Activated T-cell treated with anti-CD3 and anti-CD28 coated beads, Interleukin-2, amount 50 U/mL, for 72 hours (primary cell): ENCODE measurements around the gene ZP4. TPM values are rescaled to one million over a fixed set of nuclear protein-coding genes. Genes with fewer than 3 reads are reported as not detected.
A peak's percentile ranks its signal among the peaks of the same experiment; 100 is the strongest.
"Not testable (repeated sequence)": the region's sequence is repeated elsewhere in the genome, so short reads cannot be mapped to it uniquely, and the experiment has no call there.

ENCODE experiments used
- ATAC-seq, 2 donors: fragments of 150-1000 bp; cut with Tn5 transposase; replicated peaks in 1 of 2; 2 replicates each; pipeline ENCODE4 v1.10.0; 2021; ENCODE audit warnings: moderate library complexity in 2 of 2, mild to moderate bottlenecking in 1 of 2
- DNase-seq, 2 donors: peaks; one replicate each; pipeline ENCODE4 v3.0.0; 2021 to 2022; ENCODE audit warnings: mixed read lengths in 1 of 2
- H3K27ac Mint-ChIP-seq: one replicate; pipeline ENCODE4 v1.8.0; 2022; ENCODE audit warnings: mild to moderate bottlenecking, moderate library complexity, mixed read lengths
- H3K27me3 Mint-ChIP-seq: one replicate; pipeline ENCODE4 v1.8.0; 2022; ENCODE audit warnings: low read depth, mixed read lengths
- H3K36me3 Mint-ChIP-seq, 2 donors: one replicate each; pipeline ENCODE4 v1.8.0; 2022; ENCODE audit warnings: mixed read lengths in 2 of 2, mild to moderate bottlenecking in 1 of 2; ENCODE audit not compliant: insufficient read depth in 2 of 2
- H3K4me1 Mint-ChIP-seq: one replicate; pipeline ENCODE4 v1.8.0; 2022; ENCODE audit warnings: low read depth, mixed read lengths
- H3K4me3 Mint-ChIP-seq, 2 donors: one replicate each; pipeline ENCODE4 v1.8.0; 2022; ENCODE audit warnings: mild to moderate bottlenecking in 2 of 2, mixed read lengths in 2 of 2, moderate library complexity in 2 of 2
- H3K9me3 Mint-ChIP-seq, 2 donors: one replicate each; pipeline ENCODE4 v1.8.0; 2022; ENCODE audit warnings: mixed read lengths in 2 of 2
- total RNA-seq, 2 donors: library from RNA; stranded (reverse); gene quantifications; one replicate each; pipeline ENCODE4 v1.2.3, GENCODE V29; 2022

The ZP4 gene
- total RNA-seq, 2 donors from 2014 or later: not detected

- peaks cover 0 to 2% of the 10 kb centered on the region in 2 donors for H3K9me3 Mint-ChIP-seq
- no peak overlapping the region for H3K27ac Mint-ChIP-seq
- H3K4me1 Mint-ChIP-seq: no peaks in the 10 kb centered on the region
- peaks cover 5% of the 10 kb centered on the region for H3K27me3 Mint-ChIP-seq
- no peaks in the 10 kb centered on the region for H3K36me3 Mint-ChIP-seq
- DNase-seq (no peak), ATAC-seq (no peak)
- H3K4me3 Mint-ChIP-seq: no peak overlapping the region
Measured at GRCh38 chr1:237868817-237869600, 21.7 kb downstream of the ZP4 start.

GRCh38 chr1:237867380-237867888 lies 23.3 kb downstream of the ZP4 start:
- peaks cover 0 to 2% of the 10 kb centered on the region in 2 donors for H3K9me3 Mint-ChIP-seq
- H3K4me1 Mint-ChIP-seq: no peaks in the 10 kb centered on the region
- H3K27ac Mint-ChIP-seq: no peak overlapping the region
- no peak for ATAC-seq
- H3K4me3 Mint-ChIP-seq: no peak overlapping the region
- H3K27me3 Mint-ChIP-seq: peaks cover 5% of the 10 kb centered on the region
- no peak for DNase-seq
- H3K36me3 Mint-ChIP-seq: no peaks in the 10 kb centered on the region

- Mint-ChIP-seq H3K4me3 (peak overlapping the region; percentile 17 to 32), H3K27me3 (peaks cover 5% of the 10 kb centered on the region), H3K9me3 (peaks cover 0 to 2% of the 10 kb centered on the region in 2 donors), H3K27ac (no peak overlapping the region), H3K36me3 (no peaks in the 10 kb centered on the region), H3K4me1 (no peaks in the 10 kb centered on the region)
- DNase-seq (peak; percentile 7 to 50), ATAC-seq (peak; percentile 29 to 57)
Measured at GRCh38 chr1:237864338-237865244, 26.1 kb downstream of the ZP4 start.

- Mint-ChIP-seq H3K27me3 (peaks cover 5% of the 10 kb centered on the region), H3K9me3 (no peaks in the 10 kb centered on the region), H3K36me3 (no peaks in the 10 kb centered on the region), H3K4me1 (no peaks in the 10 kb centered on the region), H3K4me3 (no peak overlapping the region), H3K27ac (no peak overlapping the region)
- DNase-seq (no peak), ATAC-seq (no peak)
Measured at GRCh38 chr1:237863234-237863633, 27.5 kb downstream of the ZP4 start.

GRCh38 chr1:237861944-237862343 lies 28.8 kb downstream of the ZP4 start:
- H3K27ac Mint-ChIP-seq: no peak overlapping the region
- no peaks in the 10 kb centered on the region for H3K36me3 Mint-ChIP-seq
- H3K27me3 Mint-ChIP-seq: peaks cover 5% of the 10 kb centered on the region
- no peak for ATAC-seq
- peaks cover 0 to 2% of the 10 kb centered on the region in 2 donors for H3K9me3 Mint-ChIP-seq
- no peak overlapping the region for H3K4me3 Mint-ChIP-seq
- H3K4me1 Mint-ChIP-seq: no peaks in the 10 kb centered on the region
- no peak for DNase-seq

GRCh38 chr1:237858992-237859391 lies 31.7 kb downstream of the ZP4 start:
- no peaks in the 10 kb centered on the region for H3K27me3 Mint-ChIP-seq

GRCh38 chr1:237857455-237857854 lies 33.3 kb downstream of the ZP4 start:
- H3K36me3 Mint-ChIP-seq: no peaks in the 10 kb centered on the region
- peaks cover 0 to 2% of the 10 kb centered on the region in 2 donors for H3K9me3 Mint-ChIP-seq
- ATAC-seq (no peak), DNase-seq (no peak)
- no peaks in the 10 kb centered on the region for H3K27me3 Mint-ChIP-seq
- no peaks in the 10 kb centered on the region for H3K4me1 Mint-ChIP-seq
- H3K27ac Mint-ChIP-seq: no peak overlapping the region
- H3K4me3 Mint-ChIP-seq: no peak overlapping the region

More at GRCh38 chr1:237858992-237859391, 31.7 kb downstream of the ZP4 start:
- ATAC-seq (no peak), DNase-seq (no peak)
- Mint-ChIP-seq H3K9me3 (peaks cover 0 to 2% of the 10 kb centered on the region in 2 donors), H3K4me1 (no peaks in the 10 kb centered on the region), H3K27ac (no peak overlapping the region), H3K4me3 (no peak overlapping the region), H3K36me3 (no peaks in the 10 kb centered on the region)

- no peak for ATAC-seq
- Mint-ChIP-seq H3K4me1 (no peaks in the 10 kb centered on the region), H3K9me3 (no peaks in the 10 kb centered on the region), H3K36me3 (no peaks in the 10 kb centered on the region), H3K4me3 (no peak overlapping the region), H3K27me3 (no peaks in the 10 kb centered on the region), H3K27ac (no peak overlapping the region)
- DNase-seq: no peak
Measured at GRCh38 chr1:237852342-237852741, 38.4 kb downstream of the ZP4 start.

GRCh38 chr1:237851210-237851845 lies 39.4 kb downstream of the ZP4 start:
- H3K27me3 Mint-ChIP-seq: no peaks in the 10 kb centered on the region
- ATAC-seq (no peak), DNase-seq (peak; percentile 25 to 30)

GRCh38 chr1:237843516-237843915 lies 47.2 kb downstream of the ZP4 start:
- not testable (repeated sequence) for H3K27ac Mint-ChIP-seq, H3K4me1 Mint-ChIP-seq, H3K36me3 Mint-ChIP-seq, H3K27me3 Mint-ChIP-seq, DNase-seq, H3K4me3 Mint-ChIP-seq, ATAC-seq
- peaks cover 2 to 13% of the 10 kb centered on the region in 2 donors for H3K9me3 Mint-ChIP-seq

More at GRCh38 chr1:237851210-237851845, 39.4 kb downstream of the ZP4 start:
- Mint-ChIP-seq H3K4me3 (no peak overlapping the region), H3K9me3 (peaks cover 0 to 2% of the 10 kb centered on the region in 2 donors), H3K27ac (no peak overlapping the region), H3K36me3 (no peaks in the 10 kb centered on the region), H3K4me1 (no peaks in the 10 kb centered on the region)

- Mint-ChIP-seq H3K27ac (no peak overlapping the region), H3K36me3 (no peaks in the 10 kb centered on the region)
- no peak for ATAC-seq
Measured at GRCh38 chr1:237841485-237841884, 49.2 kb downstream of the ZP4 start.

GRCh38 chr1:237838904-237839534 lies 51.7 kb downstream of the ZP4 start:
- Mint-ChIP-seq H3K4me3 (no peak overlapping the region), H3K27ac (no peak overlapping the region), H3K9me3 (peaks cover 2 to 10% of the 10 kb centered on the region in 2 donors), H3K27me3 (no peaks in the 10 kb centered on the region), H3K4me1 (no peaks in the 10 kb centered on the region), H3K36me3 (no peaks in the 10 kb centered on the region)
- DNase-seq (no peak), ATAC-seq (no peak)

More at GRCh38 chr1:237841485-237841884, 49.2 kb downstream of the ZP4 start:
- no peak for DNase-seq
- Mint-ChIP-seq H3K9me3 (peaks cover 2 to 11% of the 10 kb centered on the region in 2 donors), H3K27me3 (no peaks in the 10 kb centered on the region), H3K4me3 (no peak overlapping the region), H3K4me1 (no peaks in the 10 kb centered on the region)
